RWPE1 (cell line): ENCODE measurements around the gene TRMO.

Experiments
- CTCF ChIA-PET: fragments of 350-600 bp; sonication (Branson Sonifier 250); formaldehyde crosslinking; extraction: SDS; loops from one replicate; lab custom pipeline; 2021; lab: Yijun Ruan, JAX
- POLR2A ChIA-PET: fragments of 400-600 bp; formaldehyde crosslinking; extraction: SDS; loops from one replicate; lab custom pipeline; 2020; ENCODE audit warnings: antibody characterized with exemption; ENCODE audit not compliant: low non-redundant PET; lab: Yijun Ruan, JAX
- DNase-seq: peaks from one replicate; pipeline ENCODE4 v3.0.0; 2012; ENCODE audit warnings: low spot score
- H3K27ac ChIP-seq: fragments of 450-650 bp; 2 replicates; pipeline ENCODE4 v1.5.1; 2017
- TF ChIP-seq, protein P1 (sequence below): fragments of 450-650 bp; conservative IDR thresholded peaks from 2 replicates; pipeline ENCODE4 v1.5.1; 2017; ENCODE audit warnings: low read depth, mild to moderate bottlenecking

TRMO gene, protein sequence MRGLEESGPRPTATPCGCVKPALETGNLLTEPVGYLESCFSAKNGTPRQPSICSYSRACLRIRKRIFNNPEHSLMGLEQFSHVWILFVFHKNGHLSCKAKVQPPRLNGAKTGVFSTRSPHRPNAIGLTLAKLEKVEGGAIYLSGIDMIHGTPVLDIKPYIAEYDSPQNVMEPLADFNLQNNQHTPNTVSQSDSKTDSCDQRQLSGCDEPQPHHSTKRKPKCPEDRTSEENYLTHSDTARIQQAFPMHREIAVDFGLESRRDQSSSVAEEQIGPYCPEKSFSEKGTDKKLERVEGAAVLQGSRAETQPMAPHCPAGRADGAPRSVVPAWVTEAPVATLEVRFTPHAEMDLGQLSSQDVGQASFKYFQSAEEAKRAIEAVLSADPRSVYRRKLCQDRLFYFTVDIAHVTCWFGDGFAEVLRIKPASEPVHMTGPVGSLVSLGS

DNA sequence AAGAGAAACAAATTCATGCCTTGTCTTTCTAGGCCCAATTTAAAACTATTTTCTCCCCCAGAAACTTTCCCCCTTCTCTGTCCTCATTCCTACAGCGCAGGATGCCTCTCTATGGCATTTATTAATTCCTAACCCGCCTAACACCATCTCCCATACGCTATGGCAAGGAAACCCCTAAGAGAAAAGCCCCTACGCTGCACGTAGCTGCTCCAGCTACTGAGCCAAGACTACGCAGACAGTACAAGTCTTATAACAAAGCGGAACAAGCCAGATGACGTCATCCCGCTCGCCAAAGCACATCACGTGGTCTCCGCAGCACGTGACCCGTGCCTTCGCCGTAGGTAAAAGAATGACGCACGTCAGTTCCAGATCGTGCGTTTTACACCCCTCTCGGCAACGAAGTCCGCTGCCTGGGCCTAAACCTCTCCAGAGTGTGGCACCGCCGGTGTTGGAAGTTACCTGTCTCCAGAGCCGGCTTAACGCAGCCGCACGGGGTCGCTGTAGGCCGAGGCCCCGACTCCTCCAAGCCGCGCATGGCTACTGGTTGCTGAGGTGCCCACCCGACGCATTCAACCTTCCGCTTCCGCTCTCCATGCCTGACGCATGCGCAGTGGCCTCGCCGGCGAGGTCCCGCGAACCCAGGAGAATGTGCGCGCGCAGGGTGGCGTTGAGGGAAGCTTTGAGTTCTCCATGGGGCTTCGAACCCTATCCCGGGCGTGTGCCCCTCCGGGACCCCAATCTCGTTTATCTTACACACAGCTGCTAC lies at the start of gene TRMO:
TSS of gene TRMO (minus strand) at position 542 of the 766 bp plus-strand sequence. CDS start at position 535, 7 bp downstream.
- DNase-seq: peak; percentile 99
- peak within 1 kb of the TSS; percentile 97 for H3K27ac ChIP-seq
- POLR2A ChIA-PET: interaction anchor here (0.6 to 1.4 kb wide), 10 partner anchors 42 to 334 kb away, joined by 3 to 14 read pairs (median 4); partner anchors contain the start of genes ANP32B, NANS and TBC1D2
- CTCF ChIA-PET: interaction anchor here (0.5 to 2.8 kb wide), 10 partner anchors 14 to 631 kb away, joined by 3 to 18 read pairs (median 4); partner anchors contain the start of gene ANP32B
- TF ChIP-seq, protein P1, sequence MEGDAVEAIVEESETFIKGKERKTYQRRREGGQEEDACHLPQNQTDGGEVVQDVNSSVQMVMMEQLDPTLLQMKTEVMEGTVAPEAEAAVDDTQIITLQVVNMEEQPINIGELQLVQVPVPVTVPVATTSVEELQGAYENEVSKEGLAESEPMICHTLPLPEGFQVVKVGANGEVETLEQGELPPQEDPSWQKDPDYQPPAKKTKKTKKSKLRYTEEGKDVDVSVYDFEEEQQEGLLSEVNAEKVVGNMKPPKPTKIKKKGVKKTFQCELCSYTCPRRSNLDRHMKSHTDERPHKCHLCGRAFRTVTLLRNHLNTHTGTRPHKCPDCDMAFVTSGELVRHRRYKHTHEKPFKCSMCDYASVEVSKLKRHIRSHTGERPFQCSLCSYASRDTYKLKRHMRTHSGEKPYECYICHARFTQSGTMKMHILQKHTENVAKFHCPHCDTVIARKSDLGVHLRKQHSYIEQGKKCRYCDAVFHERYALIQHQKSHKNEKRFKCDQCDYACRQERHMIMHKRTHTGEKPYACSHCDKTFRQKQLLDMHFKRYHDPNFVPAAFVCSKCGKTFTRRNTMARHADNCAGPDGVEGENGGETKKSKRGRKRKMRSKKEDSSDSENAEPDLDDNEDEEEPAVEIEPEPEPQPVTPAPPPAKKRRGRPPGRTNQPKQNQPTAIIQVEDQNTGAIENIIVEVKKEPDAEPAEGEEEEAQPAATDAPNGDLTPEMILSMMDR: peak; percentile 97

DNA sequence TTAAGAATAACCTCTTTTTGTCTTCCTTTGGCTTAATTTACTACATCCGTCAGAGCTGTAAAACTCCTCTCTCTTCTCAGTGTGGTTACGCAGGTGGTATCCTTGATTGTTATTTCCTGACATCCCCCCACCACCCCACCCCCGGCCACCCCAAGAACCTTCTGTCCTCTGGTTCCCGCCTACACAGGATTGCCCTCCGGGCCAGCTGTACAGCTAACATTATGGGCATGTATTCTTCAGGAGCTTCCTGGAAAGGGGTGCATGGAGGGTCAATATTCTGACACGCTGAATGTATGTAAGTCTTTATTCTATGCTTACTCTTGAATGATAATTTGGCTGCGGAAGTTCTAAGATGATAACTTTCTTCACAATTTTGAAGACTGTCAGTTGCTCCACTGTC lies 47.9 kb upstream of the TRMO start:
- ChIA-PET CTCF (interaction anchor here (0.6 kb wide), 1 partner anchor 20 kb away, joined by 5 read pairs; no protein-coding TSS in a partner anchor), POLR2A (no interaction called here)
- TF ChIP-seq, protein P1: no peak
- DNase-seq: no peak
- H3K27ac ChIP-seq: no peak overlapping the region

DNA sequence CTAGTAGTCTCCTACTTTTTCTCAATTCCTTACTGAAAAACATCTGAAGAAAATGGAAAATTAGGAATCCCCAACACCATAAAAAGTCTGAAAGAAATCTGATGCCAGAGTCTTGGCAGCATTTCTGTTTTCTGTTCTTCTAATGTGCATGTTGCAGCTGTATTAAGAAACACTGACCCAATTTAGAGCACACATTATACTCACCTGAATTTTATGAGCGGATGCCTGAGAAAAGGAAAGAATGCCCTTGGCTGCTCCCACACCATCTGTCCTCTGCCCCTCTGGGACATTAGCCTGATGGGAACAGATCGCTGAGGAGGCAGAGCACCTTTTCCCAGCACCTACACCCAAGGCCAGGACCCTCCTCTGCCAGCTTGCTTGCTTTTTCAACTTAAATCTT lies 46.7 kb upstream of the TRMO start:
- TF ChIP-seq, protein P1: no peak
- CTCF ChIA-PET: no interaction called here
- POLR2A ChIA-PET: no interaction called here
- DNase-seq: no peak
- H3K27ac ChIP-seq: no peak overlapping the region

DNA sequence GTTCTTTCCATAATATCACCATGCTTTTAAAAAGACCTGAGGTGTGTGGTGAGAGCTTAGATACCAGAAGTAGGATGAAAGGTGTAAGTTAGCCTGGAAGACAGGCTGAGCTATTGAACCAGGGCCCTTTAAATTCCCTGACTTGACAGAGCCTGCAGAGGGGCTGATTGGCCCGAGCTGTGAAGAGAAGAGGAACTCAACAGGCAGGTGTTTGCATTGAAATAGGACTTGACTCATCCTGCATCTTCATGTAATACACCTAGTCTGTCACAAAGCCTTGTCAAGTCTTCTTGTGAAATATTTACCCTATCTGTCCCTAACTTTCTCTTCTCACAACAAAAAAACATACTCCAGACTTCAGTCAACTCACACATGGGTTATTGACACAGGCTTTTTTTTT lies 44.2 kb upstream of the TRMO start:
- TF ChIP-seq, protein P1: no peak
- ChIA-PET CTCF (interaction anchor here (0.6 kb wide), 1 partner anchor 289 kb away, joined by 3 read pairs; the partner anchor contains the start of gene TBC1D2), POLR2A (no interaction called here)
- no peak overlapping the region for H3K27ac ChIP-seq
- no peak for DNase-seq

DNA sequence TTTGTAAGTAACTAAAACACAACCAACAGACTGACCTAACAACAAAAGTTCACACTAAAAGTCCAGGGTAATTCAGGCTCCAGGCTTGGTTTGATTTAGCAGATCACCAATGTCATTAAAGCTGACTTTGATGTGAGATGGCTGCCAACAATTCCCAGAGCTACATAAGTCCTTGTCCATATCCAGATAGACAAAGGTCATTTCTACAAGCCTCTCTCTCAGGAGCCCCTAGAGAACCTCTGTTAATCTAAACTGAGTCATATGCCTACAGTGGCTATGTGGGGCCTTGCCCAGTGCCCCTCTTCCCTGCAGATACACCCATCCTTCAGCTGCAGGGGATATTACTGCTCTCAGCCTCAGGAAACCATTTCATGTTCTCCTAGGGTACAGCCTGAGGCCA lies 42.6 kb upstream of the TRMO start:
- ChIA-PET CTCF (interaction anchor here (0.6 to 0.9 kb wide), 2 partner anchors 19 to 42 kb away, joined by 3 to 5 read pairs; no protein-coding TSS in a partner anchor), POLR2A (interaction anchor here (1.1 kb wide), 1 partner anchor 42 kb away, joined by 3 read pairs; the partner anchor contains the start of gene TRMO)
- DNase-seq: no peak
- TF ChIP-seq, protein P1: no peak
- H3K27ac ChIP-seq: no peak overlapping the region

DNA sequence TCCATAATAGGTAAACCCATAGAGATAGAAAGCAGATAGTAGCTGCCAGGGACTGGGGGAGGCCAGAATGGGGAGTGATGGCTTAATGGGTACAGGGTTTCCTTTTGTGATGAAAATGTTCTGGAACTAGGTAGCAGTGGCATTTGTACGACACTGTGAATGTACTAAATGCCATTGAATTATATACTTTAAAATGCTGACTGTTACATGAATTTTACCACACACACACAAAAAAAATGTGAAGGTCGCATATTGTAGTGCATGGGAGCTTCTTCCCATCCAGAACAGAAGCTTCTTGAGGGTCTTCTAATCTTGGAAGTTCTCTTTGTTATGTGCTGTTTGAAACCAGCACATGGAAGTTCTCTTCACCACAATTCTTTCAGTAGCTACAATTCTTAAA lies 40.9 kb upstream of the TRMO start:
- no peak overlapping the region for H3K27ac ChIP-seq
- TF ChIP-seq, protein P1: no peak
- POLR2A ChIA-PET: no interaction called here
- CTCF ChIA-PET: no interaction called here
- no peak for DNase-seq
